Karpas-422 (cell line): ENCODE data around the gene USH2A. TPM values are rescaled to one million over a fixed set of nuclear protein-coding genes. Genes with fewer than 3 reads are reported as not detected.

Experiments used
- DNase-seq: peaks from one replicate; pipeline ENCODE4 v3.0.0-alpha.2; 2015
- H2AFZ ChIP-seq: fragments of 200-600 bp; sonication (generic); 2 replicates; pipeline ENCODE4 v1.6.1; 2014; ENCODE audit warnings: antibody characterized with exemption, low read length, mixed read lengths
- H3K27ac ChIP-seq: fragments of 200-600 bp; sonication (generic); 2 replicates; pipeline ENCODE4 v1.5.1; 2014; ENCODE audit warnings: mild to moderate bottlenecking, low read length, moderate library complexity
- H3K27me3 ChIP-seq: fragments of 200-600 bp; sonication (generic); 2 replicates; pipeline ENCODE4 v1.6.1; 2014; ENCODE audit warnings: low read length, mixed read lengths
- H3K36me3 ChIP-seq: fragments of 200-600 bp; sonication (generic); 2 replicates; pipeline ENCODE4 v1.6.1; 2014; ENCODE audit warnings: low read length, mixed read lengths; ENCODE audit not compliant: insufficient read depth
- H3K4me1 ChIP-seq: fragments of 200-600 bp; sonication (generic); 2 replicates; pipeline ENCODE4 v1.6.1; 2014; ENCODE audit warnings: mild to moderate bottlenecking, low read length, mixed read lengths
- H3K4me2 ChIP-seq: fragments of 200-600 bp; sonication (generic); 2 replicates; pipeline ENCODE4 v1.6.1; 2014; ENCODE audit warnings: low read length, low read depth, mild to moderate bottlenecking; ENCODE audit not compliant: poor library complexity, severe bottlenecking
- H3K4me3 ChIP-seq: fragments of 200-600 bp; sonication (generic); 2 replicates; pipeline ENCODE4 v1.5.1; 2014; ENCODE audit warnings: mild to moderate bottlenecking, antibody characterized with exemption, low read length, mixed read lengths
- H3K79me2 ChIP-seq: fragments of 200-600 bp; sonication (generic); 2 replicates; pipeline ENCODE4 v1.6.1; 2014; ENCODE audit warnings: mild to moderate bottlenecking, low read length, mixed read lengths
- H3K9ac ChIP-seq: fragments of 200-600 bp; sonication (generic); 2 replicates; pipeline ENCODE4 v1.6.0; 2014; ENCODE audit warnings: low read length
- H3K9me2 ChIP-seq: fragments of 200-600 bp; sonication (generic), shearing (Covaris generic); replicated peaks from 2 replicates; pipeline ENCODE4 v1.6.0; 2014; ENCODE audit warnings: mild to moderate bottlenecking, low read length, moderate library complexity; ENCODE audit not compliant: insufficient read depth
- H3K9me3 ChIP-seq: fragments of 300-700, 200-600 bp; sonication (generic); 2 replicates; pipeline ENCODE4 v1.6.1; 2014; ENCODE audit warnings: low read length, mixed read lengths
- H4K20me1 ChIP-seq: fragments of 200-600 bp; sonication (generic); 2 replicates; pipeline ENCODE4 v1.6.1; 2014; ENCODE audit warnings: mild to moderate bottlenecking, antibody characterized with exemption, low read length, low read depth; ENCODE audit not compliant: insufficient read depth
- total RNA-seq: library from RNA; depleted of rRNA; stranded (reverse); fragments of >200 nt; shearing (Covaris generic); gene quantifications from 2 replicates; pipeline ENCODE4 v1.2.3, GENCODE V29; 2014; ENCODE audit warnings: low replicate concordance

USH2A gene
- total RNA-seq, 1 experiment from 2014 or later: not detected

DNA sequence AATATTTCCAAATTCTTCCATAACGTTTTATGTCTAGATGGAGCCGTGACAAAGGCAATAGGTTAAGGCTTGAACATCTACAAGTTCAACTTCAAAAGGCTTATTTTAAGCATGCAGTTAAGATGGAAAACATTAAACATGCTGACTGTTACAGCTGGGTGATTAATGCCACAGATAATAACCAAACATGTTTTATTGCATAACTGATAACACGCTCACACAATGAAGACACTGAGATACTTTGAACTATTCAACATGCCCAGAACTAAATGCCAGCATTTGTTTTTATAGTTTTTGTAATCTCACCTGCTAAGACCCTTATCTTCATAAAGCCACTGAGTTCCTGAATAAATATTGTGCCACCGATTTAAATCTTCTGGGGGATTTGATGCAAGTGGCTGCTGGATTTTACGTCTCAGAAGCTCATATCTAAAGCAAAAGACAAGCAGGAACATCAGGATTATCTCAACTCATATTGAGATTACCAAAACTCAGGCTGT lies 545.7 kb downstream of the USH2A start:
- Histone ChIP-seq H3K4me2 (no peak overlapping the region), H3K36me3 (no peaks in the 10 kb centered on the region), H3K27me3 (no peaks in the 10 kb centered on the region), H3K4me1 (no peaks in the 10 kb centered on the region), H2AFZ (no peak overlapping the region), H3K4me3 (no peak overlapping the region), H3K79me2 (no peaks in the 10 kb centered on the region), H3K9ac (no peak overlapping the region), H4K20me1 (no peaks in the 10 kb centered on the region), H3K9me3 (no peaks in the 10 kb centered on the region), H3K27ac (no peak overlapping the region), H3K9me2 (no peaks in the 10 kb centered on the region)
- DNase-seq: no peak

DNA sequence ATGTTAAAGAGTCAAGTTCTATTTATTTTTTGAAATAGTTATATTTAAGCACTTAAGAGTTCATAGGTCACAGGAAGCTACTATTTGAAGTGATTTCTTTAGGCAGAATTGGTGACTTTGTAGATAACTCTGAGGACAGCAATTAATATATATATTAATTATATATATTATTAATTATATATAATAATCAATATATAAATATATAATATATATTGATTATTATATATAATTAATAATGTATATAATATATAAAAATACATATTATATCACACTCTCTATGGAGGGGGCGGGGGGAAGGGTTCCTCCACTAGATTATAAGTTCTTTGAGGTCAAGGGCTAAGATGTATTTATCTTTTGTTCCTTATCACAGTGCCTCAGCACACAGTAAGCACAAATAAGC lies 547.5 kb downstream of the USH2A start:
- Histone ChIP-seq H3K9me2 (no peaks in the 10 kb centered on the region), H3K4me1 (no peaks in the 10 kb centered on the region), H3K27me3 (no peaks in the 10 kb centered on the region), H4K20me1 (no peaks in the 10 kb centered on the region), H3K36me3 (no peaks in the 10 kb centered on the region), H3K4me2 (no peak overlapping the region), H3K9me3 (no peaks in the 10 kb centered on the region), H3K79me2 (no peaks in the 10 kb centered on the region), H2AFZ (no peak overlapping the region), H3K9ac (no peak overlapping the region), H3K4me3 (no peak overlapping the region), H3K27ac (no peak overlapping the region)
- DNase-seq: no peak

DNA sequence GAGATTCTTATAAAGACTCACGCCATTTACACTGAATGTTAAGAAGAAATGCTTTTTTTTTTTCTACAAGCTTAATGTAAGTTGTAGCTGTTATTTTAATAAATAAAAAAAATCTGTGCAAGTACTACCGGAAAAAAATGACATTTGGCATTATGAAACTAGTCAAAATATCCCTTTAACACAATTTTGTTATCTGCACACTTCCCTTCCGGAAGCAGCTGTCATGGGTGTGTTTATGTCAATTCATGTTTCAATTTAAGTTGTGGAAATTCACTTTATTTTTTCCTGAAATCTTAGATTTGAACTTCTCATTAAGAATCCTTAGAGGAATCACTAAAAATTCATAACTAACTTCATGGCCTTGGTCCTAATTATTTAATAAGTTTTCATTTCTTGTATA lies 548.0 kb downstream of the USH2A start:
- Histone ChIP-seq H3K27me3 (no peaks in the 10 kb centered on the region), H3K9me2 (no peaks in the 10 kb centered on the region), H3K36me3 (no peaks in the 10 kb centered on the region), H3K9ac (no peak overlapping the region), H3K27ac (no peak overlapping the region), H3K79me2 (no peaks in the 10 kb centered on the region), H2AFZ (no peak overlapping the region), H3K4me1 (no peaks in the 10 kb centered on the region), H3K4me3 (no peak overlapping the region), H4K20me1 (no peaks in the 10 kb centered on the region), H3K4me2 (no peak overlapping the region), H3K9me3 (no peaks in the 10 kb centered on the region)
- no peak for DNase-seq

- no peak overlapping the region for H2AFZ ChIP-seq
- no peak overlapping the region for H3K9ac ChIP-seq
- H3K4me3 ChIP-seq: no peak overlapping the region
- DNase-seq: no peak
- no peaks in the 10 kb centered on the region for H3K79me2 ChIP-seq
- H3K27me3 ChIP-seq: no peaks in the 10 kb centered on the region
- no peak overlapping the region for H3K4me2 ChIP-seq
- no peak overlapping the region for H3K27ac ChIP-seq
- no peaks in the 10 kb centered on the region for H3K36me3 ChIP-seq
- H3K4me1 ChIP-seq: no peaks in the 10 kb centered on the region
- no peaks in the 10 kb centered on the region for H3K9me3 ChIP-seq
- H3K9me2 ChIP-seq: 0 out of 2 replicates have a peak, but pooled peaks cover 3% of the 10 kb centered on the region
- H4K20me1 ChIP-seq: no peaks in the 10 kb centered on the region
These were observed 550.6 kb downstream of the USH2A start for GRCh38 chr1:215872658-215873057.

DNA sequence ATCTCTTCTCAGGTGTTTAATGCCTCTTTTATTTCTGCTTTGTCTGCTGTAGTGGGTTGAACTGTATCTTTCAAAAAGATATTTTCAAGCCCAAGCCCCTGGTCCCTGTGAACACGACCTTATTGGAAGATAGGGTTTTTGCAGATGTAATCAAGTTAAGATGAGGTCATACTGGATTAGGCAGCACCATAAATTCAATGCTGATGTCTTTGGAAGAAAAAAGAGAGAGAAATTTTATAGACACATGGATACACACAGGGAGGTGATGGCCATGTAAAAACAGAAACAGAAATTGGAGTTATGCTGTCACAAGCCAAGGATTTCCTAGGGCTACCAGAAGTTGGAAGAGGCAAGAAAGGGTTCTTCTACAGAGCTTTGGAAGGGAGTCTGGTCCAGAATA lies 554.7 kb downstream of the USH2A start:
- Histone ChIP-seq H4K20me1 (no peaks in the 10 kb centered on the region), H3K9me2 (0 out of 2 replicates have a peak, but pooled peaks cover 3% of the 10 kb centered on the region), H3K27ac (no peak overlapping the region), H3K27me3 (no peaks in the 10 kb centered on the region), H3K4me3 (no peak overlapping the region), H2AFZ (no peak overlapping the region), H3K4me2 (no peak overlapping the region), H3K36me3 (no peaks in the 10 kb centered on the region), H3K9me3 (no peaks in the 10 kb centered on the region), H3K9ac (no peak overlapping the region), H3K79me2 (no peaks in the 10 kb centered on the region), H3K4me1 (no peaks in the 10 kb centered on the region)
- DNase-seq: no peak

- no peaks in the 10 kb centered on the region for H3K4me1 ChIP-seq
These were observed 558.2 kb downstream of the USH2A start for GRCh38 chr1:215865060-215865459.

DNA sequence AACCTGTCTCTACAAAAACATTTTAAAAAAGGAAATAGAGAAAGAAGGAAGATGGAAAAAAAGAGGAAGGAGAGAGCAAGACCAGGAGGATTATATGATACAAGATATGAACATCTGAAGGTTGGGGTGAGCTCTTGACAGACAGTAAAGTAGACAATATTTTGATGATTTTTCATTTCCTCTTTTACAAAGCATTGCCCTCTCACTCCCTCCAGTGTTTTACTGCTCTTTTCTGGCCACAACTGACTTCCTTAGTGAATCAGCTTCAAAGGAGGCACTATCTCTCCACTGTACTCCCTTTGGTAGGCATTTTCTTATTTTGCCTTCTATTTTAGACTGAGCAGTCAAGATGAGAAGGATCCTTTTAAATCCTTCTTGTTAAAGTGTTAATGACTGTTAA lies 559.5 kb downstream of the USH2A start:
- no peak overlapping the region for H3K9ac ChIP-seq
- H2AFZ ChIP-seq: no peak overlapping the region
- no peaks in the 10 kb centered on the region for H3K79me2 ChIP-seq
- H3K27ac ChIP-seq: no peak overlapping the region
- no peaks in the 10 kb centered on the region for H3K9me2 ChIP-seq
- H3K4me3 ChIP-seq: no peak overlapping the region
- no peaks in the 10 kb centered on the region for H3K4me1 ChIP-seq
- H3K27me3 ChIP-seq: no peaks in the 10 kb centered on the region
- H4K20me1 ChIP-seq: no peaks in the 10 kb centered on the region
- DNase-seq: no peak
- H3K36me3 ChIP-seq: no peaks in the 10 kb centered on the region
- H3K9me3 ChIP-seq: no peaks in the 10 kb centered on the region
- no peak overlapping the region for H3K4me2 ChIP-seq

More at GRCh38 chr1:215865060-215865459, 558.2 kb downstream of the USH2A start:
- Histone ChIP-seq H4K20me1 (no peaks in the 10 kb centered on the region), H3K36me3 (no peaks in the 10 kb centered on the region), H3K79me2 (no peaks in the 10 kb centered on the region), H3K9ac (no peak overlapping the region), H3K4me3 (no peak overlapping the region), H3K27ac (no peak overlapping the region), H2AFZ (no peak overlapping the region), H3K9me3 (no peaks in the 10 kb centered on the region), H3K27me3 (no peaks in the 10 kb centered on the region), H3K4me2 (no peak overlapping the region), H3K9me2 (0 out of 2 replicates have a peak, but pooled peaks cover 3% of the 10 kb centered on the region)
- DNase-seq: no peak

- Histone ChIP-seq H4K20me1 (no peaks in the 10 kb centered on the region), H3K4me1 (no peaks in the 10 kb centered on the region), H3K9ac (no peak overlapping the region), H3K36me3 (no peaks in the 10 kb centered on the region), H2AFZ (no peak overlapping the region), H3K9me3 (no peaks in the 10 kb centered on the region; the same call in 1 of the 2 replicates), H3K27me3 (no peaks in the 10 kb centered on the region), H3K9me2 (no peaks in the 10 kb centered on the region), H3K79me2 (no peaks in the 10 kb centered on the region), H3K27ac (no peak overlapping the region), H3K4me2 (no peak overlapping the region), H3K4me3 (no peak overlapping the region)
- DNase-seq: no peak
These were observed 562.4 kb downstream of the USH2A start for GRCh38 chr1:215860833-215861232.

DNA sequence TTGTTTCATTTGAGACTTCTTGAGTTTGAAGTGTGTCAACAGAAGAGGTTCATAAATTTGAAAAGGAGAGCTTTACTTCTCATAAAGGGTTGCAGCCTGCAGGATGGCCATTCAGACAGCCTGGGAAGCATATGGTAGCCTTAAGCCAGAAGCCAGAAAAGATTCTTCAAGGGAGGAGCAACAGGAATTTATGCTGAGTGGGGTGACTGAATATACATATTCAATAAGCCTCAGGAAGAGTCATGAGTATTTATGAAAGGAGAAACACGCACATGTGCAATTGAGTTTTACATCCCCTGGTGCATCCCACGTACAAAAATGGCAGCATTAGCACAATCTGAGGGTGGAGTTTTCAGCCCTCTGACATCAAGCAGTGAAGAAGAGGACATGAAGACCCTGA lies 565.9 kb downstream of the USH2A start:
- no peaks in the 10 kb centered on the region for H4K20me1 ChIP-seq
- H3K4me2 ChIP-seq: no peak overlapping the region
- no peaks in the 10 kb centered on the region for H3K79me2 ChIP-seq
- H3K4me3 ChIP-seq: no peak overlapping the region
- no peak overlapping the region for H2AFZ ChIP-seq
- no peak overlapping the region for H3K9ac ChIP-seq
- DNase-seq: no peak
- H3K4me1 ChIP-seq: no peaks in the 10 kb centered on the region
- no peaks in the 10 kb centered on the region for H3K36me3 ChIP-seq
- no peak overlapping the region for H3K27ac ChIP-seq
- H3K27me3 ChIP-seq: no peaks in the 10 kb centered on the region
- no peaks in the 10 kb centered on the region; the same call in 1 of the 2 replicates for H3K9me3 ChIP-seq
- no peaks in the 10 kb centered on the region for H3K9me2 ChIP-seq
